NK-92 treated with Interleukin-12 subunit alpha and Interleukin-12 subunit beta, amount 100 ng/mL, for 24 hours (cell line): Measurements from ENCODE around the gene FAHD2A.
"Not testable (repeated sequence)": the region's sequence is repeated elsewhere in the genome, so short reads cannot be mapped to it uniquely, and the experiment has no call there.

Experiments
- DNase-seq: peaks from one replicate; lab custom pipeline; 2025; lab: John Stamatoyannopoulos, UW

FAHD2A gene

GRCh38 chr2:95390881-95391321 lies 11.6 kb upstream of the FAHD2A start:
- DNase-seq, result no peak

GRCh38 chr2:95391641-95392310 lies 10.7 kb upstream of the FAHD2A start:
- no peak for DNase-seq

GRCh38 chr2:95392320-95392719 lies 10.2 kb upstream of the FAHD2A start:
- no peak for DNase-seq

- DNase-seq, result no peak
Observed at GRCh38 chr2:95392730-95393455, 9.6 kb upstream of the FAHD2A start.

GRCh38 chr2:95393901-95394300 lies 8.6 kb upstream of the FAHD2A start:
- no peak for DNase-seq

- DNase-seq, result no peak
Observed at GRCh38 chr2:95399061-95399460, 3.4 kb upstream of the FAHD2A start.

- DNase-seq, result no peak
Observed at GRCh38 chr2:95401480-95401879, 1.0 kb upstream of the FAHD2A start.

GRCh38 chr2:95402004-95402369 lies 521 bp upstream of the FAHD2A start:
- not testable (repeated sequence) for DNase-seq

GRCh38 chr2:95403204-95403721 lies 755 bp downstream of the FAHD2A start:
- not testable (repeated sequence) for DNase-seq

GRCh38 chr2:95403824-95404223 lies 1.3 kb downstream of the FAHD2A start:
- DNase-seq, result not testable (repeated sequence)

- not testable (repeated sequence) for DNase-seq
Observed at GRCh38 chr2:95404676-95405075, 2.2 kb downstream of the FAHD2A start.

GRCh38 chr2:95411239-95411638 lies 8.7 kb downstream of the FAHD2A start:
- DNase-seq, result not testable (repeated sequence)

GRCh38 chr2:95414015-95414594 lies 11.6 kb downstream of the FAHD2A start:
- peak; percentile 46 for DNase-seq

GRCh38 chr2:95415138-95415537 lies 12.6 kb downstream of the FAHD2A start:
- not testable (repeated sequence) for DNase-seq

GRCh38 chr2:95415561-95415960 lies 13.1 kb downstream of the FAHD2A start:
- not testable (repeated sequence) for DNase-seq

GRCh38 chr2:95427196-95427867 lies 24.8 kb downstream of the FAHD2A start:
- DNase-seq, result not testable (repeated sequence)

GRCh38 chr2:95429748-95430467 lies 27.4 kb downstream of the FAHD2A start:
- DNase-seq, result not testable (repeated sequence)

- DNase-seq, result not testable (repeated sequence)
Observed at GRCh38 chr2:95433373-95433772, 30.9 kb downstream of the FAHD2A start.

GRCh38 chr2:95433973-95434372 lies 31.5 kb downstream of the FAHD2A start:
- not testable (repeated sequence) for DNase-seq

- not testable (repeated sequence) for DNase-seq
Observed at GRCh38 chr2:95434507-95435076, 32.1 kb downstream of the FAHD2A start.
